OCI-LY1 (cell line): ENCODE results near the gene STXBP6.

Source experiments
- H2AFZ ChIP-seq: fragments of 200-600 bp; sonication (generic), shearing (Covaris generic); 2 replicates; pipeline ENCODE4 v1.6.0; 2014; ENCODE audit warnings: antibody characterized with exemption, mild to moderate bottlenecking, low read length
- H3F3A ChIP-seq: fragments of 200-600 bp; sonication (generic), shearing (Covaris generic); 2 replicates; pipeline ENCODE4 v1.6.0; 2014; ENCODE audit warnings: mild to moderate bottlenecking, antibody characterized with exemption, low read length, moderate library complexity; ENCODE audit not compliant: insufficient read depth
- H3K27ac ChIP-seq: fragments of 200-600 bp; sonication (generic); 2 replicates; pipeline ENCODE4 v1.5.1; 2014; ENCODE audit warnings: low read length, mixed run types, mild to moderate bottlenecking, low read depth; ENCODE audit not compliant: poor library complexity, severe bottlenecking
- H3K27me3 ChIP-seq: fragments of 200-600 bp; sonication (generic); 2 replicates; pipeline ENCODE4 v1.6.0; 2014; ENCODE audit warnings: antibody characterized with exemption, mild to moderate bottlenecking, low read length, moderate library complexity; ENCODE audit not compliant: insufficient read depth
- H3K36me3 ChIP-seq: fragments of 200-600 bp; sonication (generic); 2 replicates; pipeline ENCODE4 v1.6.1; 2014; ENCODE audit warnings: mild to moderate bottlenecking, antibody characterized with exemption, low read length, moderate library complexity, mixed read lengths; ENCODE audit not compliant: insufficient read depth
- H3K4me1 ChIP-seq: fragments of 200-600 bp; sonication (generic); 2 replicates; pipeline ENCODE4 v1.5.1; 2014; ENCODE audit warnings: mild to moderate bottlenecking, low read length, moderate library complexity; ENCODE audit not compliant: insufficient read depth, severe bottlenecking
- H3K4me2 ChIP-seq: fragments of 200-600 bp; sonication (generic), shearing (Covaris generic); 2 replicates; pipeline ENCODE4 v1.6.1; 2014; ENCODE audit warnings: low read length
- H3K4me3 ChIP-seq: fragments of 200-600 bp; sonication (generic); 2 replicates; pipeline ENCODE4 v1.5.1; 2014; ENCODE audit warnings: low read length, low read depth, mild to moderate bottlenecking, mixed read lengths; ENCODE audit not compliant: poor library complexity, severe bottlenecking
- H3K79me2 ChIP-seq: fragments of 200-600 bp; shearing (Covaris generic); 2 replicates; pipeline ENCODE4 v1.6.1; 2016; ENCODE audit warnings: mixed run types, low read length, mixed read lengths; ENCODE audit not compliant: insufficient read depth
- H3K9ac ChIP-seq: fragments of 200-600 bp; sonication (generic), shearing (Covaris generic); 2 replicates; pipeline ENCODE4 v1.6.1; 2014; ENCODE audit warnings: mild to moderate bottlenecking, low read length, mixed read lengths
- H3K9me2 ChIP-seq: fragments of 200-600 bp; sonication (generic), shearing (Covaris generic); 2 replicates; pipeline ENCODE4 v1.6.1; 2014; ENCODE audit warnings: low read depth, mild to moderate bottlenecking, low read length, mixed read lengths
- H3K9me3 ChIP-seq: fragments of 200-600 bp; shearing (Covaris generic); 2 replicates; pipeline ENCODE4 v1.6.1; 2014; ENCODE audit warnings: low read length, mixed read lengths
- H4K20me1 ChIP-seq: fragments of 200-600 bp; sonication (generic), shearing (Covaris generic); 2 replicates; pipeline ENCODE4 v1.6.0; 2016; ENCODE audit warnings: mild to moderate bottlenecking, low read length; ENCODE audit not compliant: insufficient read depth
- CTCF ChIP-seq: fragments of 200-600 bp; sonication (generic), shearing (Covaris generic); IDR thresholded peaks from 2 replicates; pipeline ENCODE4 v1.5.1; 2017; ENCODE audit warnings: mild to moderate bottlenecking, antibody characterized with exemption, low read length, moderate library complexity, mixed read lengths
- EZH2 ChIP-seq: fragments of 200-600 bp; sonication (generic), shearing (Covaris generic); IDR thresholded peaks from 2 replicates; pipeline ENCODE4 v1.8.0; 2017; ENCODE audit warnings: borderline replicate concordance, mixed run types, mild to moderate bottlenecking, antibody characterized with exemption, low read length, moderate library complexity, mixed read lengths

STXBP6 gene

GRCh38 chr14:25094171-25094907 lies 44.4 kb upstream of the STXBP6 start:
- Histone ChIP-seq H3K4me3 (no peak overlapping the region), H3K36me3 (no peaks in the 10 kb centered on the region), H3F3A (no peaks in the 10 kb centered on the region), H3K9ac (no peak overlapping the region), H2AFZ (no peak overlapping the region), H3K79me2 (no peaks in the 10 kb centered on the region), H3K9me2 (no peaks in the 10 kb centered on the region), H3K4me2 (no peak overlapping the region), H3K9me3 (no peaks in the 10 kb centered on the region), H4K20me1 (no peaks in the 10 kb centered on the region), H3K27ac (no peak overlapping the region), H3K27me3 (no peaks in the 10 kb centered on the region), H3K4me1 (no peaks in the 10 kb centered on the region)
- TF ChIP-seq CTCF, result no peak
- no peak for TF ChIP-seq EZH2

- no peak overlapping the region for H3K9ac ChIP-seq
- no peak overlapping the region for H3K27ac ChIP-seq
- H3F3A ChIP-seq, result no peaks in the 10 kb centered on the region
Observed at GRCh38 chr14:25092258-25092740, 42.4 kb upstream of the STXBP6 start.

GRCh38 chr14:25090716-25091454 lies 40.9 kb upstream of the STXBP6 start:
- Histone ChIP-seq H2AFZ (no peak overlapping the region), H3K27me3 (no peaks in the 10 kb centered on the region), H3K79me2 (no peaks in the 10 kb centered on the region), H3K4me2 (no peak overlapping the region), H3K4me3 (no peak overlapping the region), H3K9me3 (no peaks in the 10 kb centered on the region), H3K9ac (no peak overlapping the region), H3K4me1 (no peaks in the 10 kb centered on the region), H3K36me3 (no peaks in the 10 kb centered on the region), H3F3A (no peaks in the 10 kb centered on the region), H3K27ac (no peak overlapping the region), H4K20me1 (no peaks in the 10 kb centered on the region), H3K9me2 (no peaks in the 10 kb centered on the region)
- TF ChIP-seq EZH2 (no peak), CTCF (no peak)

More at GRCh38 chr14:25092258-25092740, 42.4 kb upstream of the STXBP6 start:
- Histone ChIP-seq H3K36me3 (no peaks in the 10 kb centered on the region), H3K4me2 (no peak overlapping the region), H3K79me2 (no peaks in the 10 kb centered on the region), H3K9me3 (no peaks in the 10 kb centered on the region), H3K4me3 (no peak overlapping the region), H2AFZ (no peak overlapping the region), H3K9me2 (no peaks in the 10 kb centered on the region), H3K4me1 (no peaks in the 10 kb centered on the region), H4K20me1 (no peaks in the 10 kb centered on the region), H3K27me3 (no peaks in the 10 kb centered on the region)
- TF ChIP-seq CTCF, result no peak
- no peak for TF ChIP-seq EZH2
